Subcutaneous abdominal adipose tissue (tissue), 5 donors: ENCODE results near the gene ISL2.
"Not testable (repeated sequence)": the region's sequence is repeated elsewhere in the genome, so short reads cannot be mapped to it uniquely, and the experiment has no call there.

Experiments
- H3K27ac ChIP-seq: one replicate; pipeline ENCODE4 v1.7.0; 2013; ENCODE audit warnings: low read depth, mild to moderate bottlenecking, inconsistent platforms, low read length, moderate library complexity
- H3K27me3 ChIP-seq, 5 donors: one replicate each; pipeline ENCODE4 v1.7.0; 2013; ENCODE audit warnings: low read length in 5 of 5, inconsistent platforms in 1 of 5; ENCODE audit not compliant: control insufficient read depth in 5 of 5, insufficient read depth in 4 of 5
- H3K36me3 ChIP-seq, 5 donors: one replicate each; pipeline ENCODE4 v1.7.0; 2013; ENCODE audit warnings: low read length in 5 of 5; ENCODE audit not compliant: control insufficient read depth in 5 of 5, insufficient read depth in 5 of 5
- H3K4me1 ChIP-seq, 5 donors: one replicate each; pipeline ENCODE4 v1.7.0; 2013; ENCODE audit warnings: low read length in 5 of 5, mild to moderate bottlenecking in 3 of 5, moderate library complexity in 1 of 5; ENCODE audit not compliant: control insufficient read depth in 5 of 5, insufficient read depth in 5 of 5
- H3K4me3 ChIP-seq, 5 donors: one replicate each; pipeline ENCODE4 v1.7.0; 2013; ENCODE audit warnings: low read length in 5 of 5, low read depth in 1 of 5
- H3K9ac ChIP-seq, 5 donors: one replicate each; pipeline ENCODE4 v1.7.0; 2013; ENCODE audit warnings: low read length in 5 of 5, mild to moderate bottlenecking in 4 of 5, moderate library complexity in 3 of 5
- H3K9me3 ChIP-seq, 5 donors: one replicate each; pipeline ENCODE4 v1.7.0; 2013; ENCODE audit warnings: low read length in 5 of 5; ENCODE audit not compliant: control insufficient read depth in 5 of 5
- donor health status: healthy.
- donor health status: healthy.
- donor health status: healthy.
- donor health status: healthy.
- donor health status: healthy.

Gene ISL2

GRCh38 chr15:76310475-76311099 is 26.0 kb upstream of the ISL2 start:
- H3K27ac ChIP-seq = peak overlapping the region; percentile 94
- H3K36me3 ChIP-seq = no peaks in the 10 kb centered on the region
- peaks cover 3 to 42% (median 34%) of the 10 kb centered on the region in 5 donors for H3K4me1 ChIP-seq
- H3K9me3 ChIP-seq = no peaks in the 10 kb centered on the region
- H3K27me3 ChIP-seq = no peaks in the 10 kb centered on the region
- H3K9ac ChIP-seq = peak overlapping the region; percentile 81 to 99 (median 94)
- H3K4me3 ChIP-seq = peak overlapping the region; percentile 73 to 93 (median 88)

- Histone ChIP-seq H3K9me3 (no peaks in the 10 kb centered on the region), H3K4me3 (peak within 1 kb of the TSS; percentile 73 to 93 (median 88)), H3K36me3 (no peaks in the 10 kb centered on the region), H3K9ac (peak within 1 kb of the TSS; percentile 81 to 99 (median 94)), H3K4me1 (peaks cover 3 to 42% (median 31%) of the 10 kb centered on the region in 5 donors), H3K27ac (peak within 1 kb of the TSS; percentile 94), H3K27me3 (no peaks in the 10 kb centered on the region)
These were observed 25.2 kb upstream of the ISL2 start, which contains the start of gene ETFA for GRCh38 chr15:76311100-76311953. ETFA (minus strand) TSS chr15:76311469; CDS start chr15:76311388, 81 bp downstream.

GRCh38 chr15:76312540-76313174 is 23.9 kb upstream of the ISL2 start:
- Histone ChIP-seq H3K9ac (no peak overlapping the region), H3K4me3 (no peak overlapping the region), H3K27ac (peak overlapping the region; percentile 94), H3K9me3 (no peaks in the 10 kb centered on the region), H3K4me1 (peaks cover 3 to 42% (median 31%) of the 10 kb centered on the region in 5 donors), H3K27me3 (no peaks in the 10 kb centered on the region), H3K36me3 (no peaks in the 10 kb centered on the region)

GRCh38 chr15:76313175-76313567 is 23.4 kb upstream of the ISL2 start:
- Histone ChIP-seq H3K4me1 (peaks cover 3 to 42% (median 30%) of the 10 kb centered on the region in 5 donors), H3K27ac (peak overlapping the region; percentile 94)
- not testable (repeated sequence) for H3K9ac ChIP-seq, H3K4me3 ChIP-seq, H3K36me3 ChIP-seq, H3K27me3 ChIP-seq, H3K9me3 ChIP-seq

- Histone ChIP-seq H3K4me3 (no peak overlapping the region), H3K27ac (peak overlapping the region; percentile 94), H3K27me3 (no peaks in the 10 kb centered on the region), H3K4me1 (peaks cover 3 to 37% (median 29%) of the 10 kb centered on the region in 5 donors), H3K9ac (no peak overlapping the region), H3K36me3 (no peaks in the 10 kb centered on the region), H3K9me3 (no peaks in the 10 kb centered on the region)
These were observed 22.8 kb upstream of the ISL2 start for GRCh38 chr15:76313731-76314130.

GRCh38 chr15:76320012-76320411 is 16.6 kb upstream of the ISL2 start:
- no peaks in the 10 kb centered on the region for H3K9me3 ChIP-seq
- no peak overlapping the region for H3K27ac ChIP-seq
- H3K4me3 ChIP-seq = no peak overlapping the region
- no peak overlapping the region for H3K9ac ChIP-seq
- no peaks in the 10 kb centered on the region for H3K36me3 ChIP-seq
- H3K27me3 ChIP-seq = peaks cover 0 to 3% (median 0%) of the 10 kb centered on the region in 5 donors
- no peaks in the 10 kb centered on the region for H3K4me1 ChIP-seq

- Histone ChIP-seq H3K36me3 (no peaks in the 10 kb centered on the region), H3K27me3 (peaks cover 0 to 4% (median 3%) of the 10 kb centered on the region in 5 donors), H3K9ac (no peak overlapping the region), H3K9me3 (no peaks in the 10 kb centered on the region), H3K27ac (no peak overlapping the region), H3K4me3 (no peak overlapping the region), H3K4me1 (no peaks in the 10 kb centered on the region)
These were observed 15.4 kb upstream of the ISL2 start for GRCh38 chr15:76321171-76321570.

GRCh38 chr15:76321602-76322001 is 15.0 kb upstream of the ISL2 start:
- Histone ChIP-seq H3K4me1 (no peaks in the 10 kb centered on the region), H3K36me3 (no peaks in the 10 kb centered on the region), H3K9me3 (no peaks in the 10 kb centered on the region), H3K9ac (no peak overlapping the region), H3K4me3 (no peak overlapping the region), H3K27ac (no peak overlapping the region), H3K27me3 (peaks cover 0 to 4% (median 3%) of the 10 kb centered on the region in 5 donors)

- H3K27me3 ChIP-seq = peaks cover 0 to 11% (median 3%) of the 10 kb centered on the region in 5 donors
- H3K4me3 ChIP-seq = no peak overlapping the region
- H3K27ac ChIP-seq = no peak overlapping the region
- no peaks in the 10 kb centered on the region for H3K36me3 ChIP-seq
- H3K9me3 ChIP-seq = no peaks in the 10 kb centered on the region
- no peaks in the 10 kb centered on the region for H3K4me1 ChIP-seq
- no peak overlapping the region for H3K9ac ChIP-seq
These were observed 12.5 kb upstream of the ISL2 start for GRCh38 chr15:76324066-76324465.

GRCh38 chr15:76325704-76326103 is 10.9 kb upstream of the ISL2 start:
- Histone ChIP-seq H3K36me3 (no peaks in the 10 kb centered on the region), H3K4me3 (no peak overlapping the region), H3K27me3 (peaks cover 0 to 15% (median 3%) of the 10 kb centered on the region in 5 donors), H3K9ac (no peak overlapping the region), H3K27ac (no peak overlapping the region), H3K4me1 (peaks cover 0 to 6% (median 4%) of the 10 kb centered on the region in 5 donors), H3K9me3 (no peaks in the 10 kb centered on the region)
